GM19397 (cell line): ENCODE measurements around the gene PSMD6.

Experiments used
- ATAC-seq: cut with Tn5 transposase; IDR thresholded peaks from one replicate; pipeline ENCODE4 v1.9.1; 2021; ENCODE audit warnings: mild to moderate bottlenecking, moderate library complexity; ENCODE audit not compliant: unreplicated experiment

Gene PSMD6

GRCh38 chr3:63961891-63962290, 61.4 kb downstream of the PSMD6 start:
- ATAC-seq, result peak; percentile 68
